ENCODE measurements around the gene GDAP2.
"Not testable (repeated sequence)": the region's sequence is repeated elsewhere in the genome, so short reads cannot be mapped to it uniquely, and the experiment has no call there.

GDAP2 gene, protein sequence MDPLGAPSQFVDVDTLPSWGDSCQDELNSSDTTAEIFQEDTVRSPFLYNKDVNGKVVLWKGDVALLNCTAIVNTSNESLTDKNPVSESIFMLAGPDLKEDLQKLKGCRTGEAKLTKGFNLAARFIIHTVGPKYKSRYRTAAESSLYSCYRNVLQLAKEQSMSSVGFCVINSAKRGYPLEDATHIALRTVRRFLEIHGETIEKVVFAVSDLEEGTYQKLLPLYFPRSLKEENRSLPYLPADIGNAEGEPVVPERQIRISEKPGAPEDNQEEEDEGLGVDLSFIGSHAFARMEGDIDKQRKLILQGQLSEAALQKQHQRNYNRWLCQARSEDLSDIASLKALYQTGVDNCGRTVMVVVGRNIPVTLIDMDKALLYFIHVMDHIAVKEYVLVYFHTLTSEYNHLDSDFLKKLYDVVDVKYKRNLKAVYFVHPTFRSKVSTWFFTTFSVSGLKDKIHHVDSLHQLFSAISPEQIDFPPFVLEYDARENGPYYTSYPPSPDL

GRCh38 chr1:117929343-117930172, at the start of gene GDAP2, which contains the start of gene WDR3:
GDAP2 (minus strand) TSS chr1:117929621; CDS start chr1:117920357, 9,264 bp downstream.
WDR3 (plus strand) TSS chr1:117929739; CDS start chr1:117933320, 3,581 bp downstream.
- peak; percentile 86 for DNase-seq (ENCODE audit: low read depth)

GRCh38 chr1:117976381-117976780, 47.0 kb upstream of the GDAP2 start:
- DNase-seq (ENCODE audit: low read depth): no peak

DNA sequence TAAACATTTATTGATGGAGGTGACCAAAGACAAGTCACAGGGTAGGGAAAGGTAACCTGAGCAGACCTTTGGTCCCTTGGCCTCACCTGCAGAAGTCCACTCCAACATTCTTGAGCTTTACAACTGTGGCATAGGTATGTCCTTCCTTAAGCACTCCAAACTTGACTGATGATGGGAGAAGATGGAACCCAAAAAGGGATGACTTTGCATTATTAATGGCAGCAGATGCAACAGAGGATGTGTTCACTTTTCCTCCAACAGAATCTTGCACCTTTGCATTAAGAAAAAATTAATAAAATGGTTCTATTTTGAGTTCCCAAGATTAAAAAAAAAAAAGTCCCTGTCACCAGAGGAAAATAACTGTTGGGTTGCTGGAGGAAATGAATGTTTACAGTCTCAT, 42.4 kb upstream of the GDAP2 start:
- no peak for DNase-seq (ENCODE audit: low read depth)

- DNase-seq (ENCODE audit: low read depth): no peak
These were observed 40.8 kb upstream of the GDAP2 start for GRCh38 chr1:117970252-117970651.

GRCh38 chr1:117967881-117968280, 38.5 kb upstream of the GDAP2 start:
- DNase-seq (ENCODE audit: low read depth): no peak

- DNase-seq (ENCODE audit: low read depth): peak; percentile 19
These were observed 38.1 kb upstream of the GDAP2 start for GRCh38 chr1:117967477-117967876.

- no peak for DNase-seq (ENCODE audit: low read depth)
These were observed 35.0 kb upstream of the GDAP2 start for GRCh38 chr1:117964290-117965038.

DNA sequence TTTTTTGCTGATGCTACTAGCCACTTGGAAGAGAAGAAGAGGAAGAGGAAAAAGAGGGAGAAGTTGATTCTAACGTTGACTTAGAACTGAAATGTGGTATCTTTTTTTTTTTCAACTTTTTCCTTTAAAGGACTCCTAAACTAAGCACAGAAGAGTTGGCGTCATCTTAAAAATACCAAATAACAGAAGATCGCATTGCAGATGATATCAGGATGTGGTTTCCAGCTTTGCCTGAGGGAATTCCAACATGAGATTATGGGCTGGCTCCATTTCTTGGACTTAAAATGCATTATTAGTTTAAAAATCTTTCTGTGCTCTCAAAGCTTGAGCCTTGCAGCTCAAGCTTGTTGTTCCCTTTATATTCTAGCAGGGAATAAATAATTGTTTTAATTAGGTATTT, 29.9 kb upstream of the GDAP2 start:
- DNase-seq (ENCODE audit: low read depth): peak; percentile 22

- no peak for DNase-seq (ENCODE audit: low read depth)
These were observed 23.0 kb upstream of the GDAP2 start for GRCh38 chr1:117952386-117952785.

DNA sequence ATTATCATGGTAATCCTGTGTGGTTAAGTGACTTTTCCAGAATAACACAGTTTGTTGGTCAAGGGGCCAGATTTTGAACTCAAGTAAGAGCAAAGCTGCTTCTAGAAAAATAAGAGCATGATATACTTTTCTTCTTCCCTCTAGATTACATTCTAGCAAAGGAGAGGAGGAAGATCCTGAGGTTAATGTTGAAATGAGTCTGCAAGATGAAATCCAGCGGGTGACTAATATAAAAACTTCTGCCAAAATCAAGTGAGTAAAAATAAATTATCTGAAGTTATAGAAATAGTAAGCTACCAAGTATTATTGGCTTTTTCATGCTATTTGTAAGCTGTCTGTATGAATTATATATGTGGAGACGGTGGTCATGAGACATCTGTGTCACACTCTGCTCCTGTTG, 12.9 kb upstream of the GDAP2 start:
- no peak for DNase-seq (ENCODE audit: low read depth)

GRCh38 chr1:117933769-117934168, 4.3 kb upstream of the GDAP2 start:
- no peak for DNase-seq (ENCODE audit: low read depth)

DNA sequence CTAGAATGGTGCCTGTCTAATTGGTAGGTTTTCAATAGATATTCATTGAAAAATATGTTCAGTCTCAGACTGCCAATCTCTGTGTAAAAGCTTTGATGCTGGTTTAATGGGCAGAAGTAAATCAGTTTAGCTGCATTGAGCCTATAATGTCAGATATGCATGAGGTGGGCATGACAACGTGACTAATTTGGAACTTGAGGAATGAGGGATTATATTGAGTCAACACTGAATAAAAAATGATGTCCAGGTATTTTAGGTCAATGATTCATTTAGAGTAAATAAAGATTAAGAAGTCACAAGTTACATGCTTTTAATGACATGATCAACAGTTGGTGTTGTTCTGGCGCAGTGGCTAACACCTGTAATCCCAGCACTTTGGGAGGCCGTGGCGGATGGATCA, 3.2 kb upstream of the GDAP2 start:
- DNase-seq (ENCODE audit: low read depth): no peak

GRCh38 chr1:117930484-117930883, 1.1 kb upstream of the GDAP2 start:
- no peak for DNase-seq (ENCODE audit: low read depth)

DNA sequence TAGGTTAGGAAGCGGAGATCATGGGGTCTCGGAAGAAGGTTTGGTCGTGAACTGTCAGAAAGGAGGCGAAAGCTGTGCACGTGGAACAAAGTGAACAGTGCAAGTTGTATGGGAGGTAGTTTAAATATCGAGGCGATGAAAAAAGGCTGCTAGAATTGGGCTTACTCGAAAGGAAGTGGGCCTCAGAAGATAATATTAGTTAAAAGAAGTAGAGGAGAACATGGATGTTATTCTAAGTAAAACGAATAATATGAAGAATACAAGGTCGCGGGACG, 689 bp upstream of the GDAP2 start:
- DNase-seq (ENCODE audit: low read depth): no peak

- peak; percentile 18 for DNase-seq (ENCODE audit: low read depth)
These were observed 509 bp downstream of the GDAP2 start for GRCh38 chr1:117928881-117929342.

GRCh38 chr1:117925981-117926380, 3.4 kb downstream of the GDAP2 start:
- no peak for DNase-seq (ENCODE audit: low read depth)

- not testable (repeated sequence) for DNase-seq (ENCODE audit: low read depth)
These were observed 6.7 kb downstream of the GDAP2 start for GRCh38 chr1:117922717-117923116.

- DNase-seq (ENCODE audit: low read depth): no peak
These were observed 7.4 kb downstream of the GDAP2 start for GRCh38 chr1:117921991-117922390.

- no peak for DNase-seq (ENCODE audit: low read depth)
These were observed 10.0 kb downstream of the GDAP2 start for GRCh38 chr1:117919376-117919775.

GRCh38 chr1:117911051-117911450, 18.4 kb downstream of the GDAP2 start:
- DNase-seq (ENCODE audit: low read depth): no peak

GRCh38 chr1:117905019-117905418, 24.4 kb downstream of the GDAP2 start:
- DNase-seq (ENCODE audit: low read depth): no peak

DNA sequence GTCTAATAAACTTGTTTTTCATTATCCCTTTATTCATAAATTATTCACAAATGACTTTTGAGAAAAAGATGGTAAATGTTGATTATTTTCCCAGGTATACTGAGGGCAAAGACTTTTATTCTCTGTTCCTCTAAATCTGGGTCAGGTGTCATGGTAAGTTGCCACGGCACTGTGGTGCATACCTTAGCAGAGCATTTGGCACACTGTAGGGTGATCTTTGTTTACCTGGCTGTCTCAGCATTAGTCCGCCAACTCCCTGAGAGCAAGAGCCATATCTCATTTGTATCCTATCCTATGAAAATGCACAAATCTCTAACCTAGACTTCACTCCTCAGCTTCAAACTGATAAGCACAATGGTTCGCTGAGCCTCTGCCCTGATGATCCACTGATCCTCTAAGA, 24.9 kb downstream of the GDAP2 start:
- DNase-seq (ENCODE audit: low read depth): no peak
